Naive thymus-derived CD4-positive, alpha-beta T cell (primary cell): ENCODE measurements around the gene CYBRD1. TPM values are rescaled to one million over a fixed set of nuclear protein-coding genes. Genes with fewer than 3 reads are reported as not detected.
A peak's percentile ranks its signal among the peaks of the same experiment; 100 is the strongest.
"Not testable (repeated sequence)": the region's sequence is repeated elsewhere in the genome, so short reads cannot be mapped to it uniquely, and the experiment has no call there.

ENCODE experiments used
- ATAC-seq: fragments of 150-1000 bp; cut with Tn5 transposase; 2 replicates; pipeline ENCODE4 v1.10.0; 2021; ENCODE audit warnings: mild to moderate bottlenecking, moderate library complexity
- CTCF ChIA-PET: fragments of 350-600 bp; sonication (Branson Sonifier 250); formaldehyde crosslinking; loops from one replicate; lab custom pipeline; 2021; ENCODE audit warnings: antibody characterized with exemption; lab: Charles Lee
- POLR2A ChIA-PET: fragments of 350-600 bp; sonication (Branson Sonifier 250); formaldehyde crosslinking; loops from one replicate; lab custom pipeline; 2021; ENCODE audit warnings: antibody characterized with exemption, inconsistent platforms; lab: Charles Lee
- DNase-seq, 9 donors: peaks; one replicate each; pipeline versions ENCODE4 v3.0.0 to v3.0.0-alpha.2; 2020 to 2022; ENCODE audit warnings: mixed read lengths in 1 of 9
- H3K27ac ChIP-seq: one replicate; pipeline ENCODE4 v1.7.0; 2013; ENCODE audit warnings: mild to moderate bottlenecking, low read depth, low read length, moderate library complexity
- H3K27me3 ChIP-seq, 2 donors: one replicate each; pipeline ENCODE4 v1.7.0; 2013; ENCODE audit warnings: low read length in 2 of 2, mild to moderate bottlenecking in 2 of 2, moderate library complexity in 2 of 2; ENCODE audit not compliant: control insufficient read depth in 2 of 2, insufficient read depth in 2 of 2
- H3K36me3 ChIP-seq, 3 experiments: 1 replicate in 2 of 3; 2 replicates in 1 of 3; pipeline ENCODE4 v1.7.0; 2013; ENCODE audit warnings: low read length in 3 of 3, mild to moderate bottlenecking in 3 of 3, moderate library complexity in 1 of 3; ENCODE audit not compliant: insufficient read depth in 3 of 3, control insufficient read depth in 2 of 3
- H3K4me1 ChIP-seq, 2 donors: one replicate each; pipeline ENCODE4 v1.7.0; 2013; ENCODE audit warnings: low read length in 2 of 2, mild to moderate bottlenecking in 2 of 2, moderate library complexity in 1 of 2; ENCODE audit not compliant: control insufficient read depth in 2 of 2, insufficient read depth in 2 of 2
- H3K4me3 ChIP-seq: 2 replicates; pipeline ENCODE4 v1.7.0; 2013; ENCODE audit warnings: mild to moderate bottlenecking, low read length
- H3K9me3 ChIP-seq, 3 experiments: 1 replicate in 2 of 3; 2 replicates in 1 of 3; pipeline ENCODE4 v1.7.0; 2013; ENCODE audit warnings: low read length in 3 of 3; ENCODE audit not compliant: control insufficient read depth in 2 of 3
- H3K27ac Mint-ChIP-seq, 9 donors: one replicate each; pipeline ENCODE4 v1.8.0; 2020 to 2022; ENCODE audit warnings: mixed read lengths in 9 of 9, mild to moderate bottlenecking in 8 of 9, moderate library complexity in 5 of 9, inconsistent platforms in 2 of 9
- H3K27me3 Mint-ChIP-seq, 5 donors: one replicate each; pipeline ENCODE4 v1.8.0; 2021 to 2022; ENCODE audit warnings: mixed read lengths in 5 of 5, mild to moderate bottlenecking in 1 of 5
- H3K36me3 Mint-ChIP-seq, 5 donors: one replicate each; pipeline ENCODE4 v1.8.0; 2020 to 2022; ENCODE audit warnings: mixed read lengths in 5 of 5, mild to moderate bottlenecking in 3 of 5, inconsistent platforms in 1 of 5
- H3K4me1 Mint-ChIP-seq, 7 donors: one replicate each; pipeline ENCODE4 v1.8.0; 2020 to 2022; ENCODE audit warnings: mixed read lengths in 7 of 7, mild to moderate bottlenecking in 3 of 7, inconsistent platforms in 1 of 7
- H3K4me3 Mint-ChIP-seq, 10 donors: one replicate each; pipeline ENCODE4 v1.8.0; 2020 to 2022; ENCODE audit warnings: mild to moderate bottlenecking in 10 of 10, mixed read lengths in 10 of 10, moderate library complexity in 6 of 10, inconsistent platforms in 2 of 10
- H3K9me3 Mint-ChIP-seq, 11 donors: one replicate each; pipeline ENCODE4 v1.8.0; 2020 to 2022; ENCODE audit warnings: mixed read lengths in 11 of 11, mild to moderate bottlenecking in 4 of 11, inconsistent platforms in 1 of 11, moderate library complexity in 1 of 11
- intact Hi-C, 2 donors: fragments of 100-400 bp; cut with micrococcal nuclease; formaldehyde crosslinking; loops; one replicate each; pipeline ENCODE4 v1.15.1; 2023
- polyA plus RNA-seq, 2 donors: library from polyadenylated mRNA; unstranded; fragments of 300-500 nt; fragmentation: Illumina TruSeq; gene quantifications; one replicate each; pipeline ENCODE4 v1.2.3, GENCODE V29; 2021
- total RNA-seq, 6 experiments: library from RNA in 5 of 6; stranded (reverse) in 5 of 6; gene quantifications; 1 replicate in 5 of 6; 2 replicates in 1 of 6; pipeline ENCODE4 v1.2.3 and lab custom pipeline; 2021 to 2026

Gene CYBRD1
- total and polyA plus RNA-seq, 7 experiments from 2014 or later = 0.12 to 11.1 (median 1.2) TPM; not detected in 1

GRCh38 chr2:171492664-171493063 is 29.6 kb upstream of the CYBRD1 start:
- POLR2A ChIA-PET = no interaction called here
- Mint-ChIP-seq H3K4me1 (no peaks in the 10 kb centered on the region), H3K27ac (no peak overlapping the region), H3K36me3 (peaks cover 7 to 45% (median 25%) of the 10 kb centered on the region in 5 donors), H3K27me3 (no peaks in the 10 kb centered on the region), H3K4me3 (no peak overlapping the region), H3K9me3 (peaks cover 0 to 26% (median 6%) of the 10 kb centered on the region in 11 donors)
- DNase-seq (no peak), ATAC-seq (no peak)
- H3K9me3 ChIP-seq = no peaks in the 10 kb centered on the region
- H3K27ac ChIP-seq = no peak overlapping the region
- CTCF ChIA-PET = no interaction called here
- no peaks in the 10 kb centered on the region for H3K27me3 ChIP-seq
- H3K36me3 ChIP-seq = no peaks in the 10 kb centered on the region
- no peaks in the 10 kb centered on the region for H3K4me1 ChIP-seq
- intact Hi-C loops = no loop called here
- no peak overlapping the region for H3K4me3 ChIP-seq

GRCh38 chr2:171497664-171498063 is 24.6 kb upstream of the CYBRD1 start:
- H3K27me3 ChIP-seq, POLR2A ChIA-PET, CTCF ChIA-PET, intact Hi-C loops, H3K4me1 Mint-ChIP-seq, H3K4me3 ChIP-seq, H3K27ac ChIP-seq, ATAC-seq, DNase-seq, H3K4me1 ChIP-seq, H3K36me3 ChIP-seq, H3K27ac Mint-ChIP-seq, H3K9me3 ChIP-seq, H3K27me3 Mint-ChIP-seq, H3K4me3 Mint-ChIP-seq: not testable (repeated sequence)
- Mint-ChIP-seq H3K9me3 (peaks cover 0 to 12% (median 4%) of the 10 kb centered on the region in 11 donors), H3K36me3 (peaks cover 0 to 19% (median 3%) of the 10 kb centered on the region in 5 donors)

- no peak overlapping the region for H3K4me3 ChIP-seq
- H3K27me3 ChIP-seq = no peaks in the 10 kb centered on the region
- Mint-ChIP-seq H3K27me3 (peaks cover 0 to 14% (median 0%) of the 10 kb centered on the region in 5 donors), H3K9me3 (peaks cover 0 to 3% (median 0%) of the 10 kb centered on the region in 11 donors), H3K4me1 (peaks cover 0 to 4% (median 0%) of the 10 kb centered on the region in 7 donors), H3K36me3 (peaks cover 0 to 16% (median 4%) of the 10 kb centered on the region in 5 donors), H3K4me3 (no peak overlapping the region), H3K27ac (no peak overlapping the region)
- H3K4me1 ChIP-seq = no peaks in the 10 kb centered on the region
- H3K9me3 ChIP-seq = no peaks in the 10 kb centered on the region
- DNase-seq (no peak), ATAC-seq (no peak)
- no peaks in the 10 kb centered on the region for H3K36me3 ChIP-seq
- POLR2A ChIA-PET = no interaction called here
- no peak overlapping the region for H3K27ac ChIP-seq
- CTCF ChIA-PET = no interaction called here
- intact Hi-C loops = no loop called here
These were observed 16.9 kb upstream of the CYBRD1 start for GRCh38 chr2:171505374-171505773.

- DNase-seq = no peak
- no peaks in the 10 kb centered on the region for H3K9me3 ChIP-seq
- H3K4me3 ChIP-seq = no peak overlapping the region
- POLR2A ChIA-PET = no interaction called here
- Mint-ChIP-seq H3K36me3 (peaks cover 0 to 16% (median 4%) of the 10 kb centered on the region in 5 donors), H3K9me3 (no peaks in the 10 kb centered on the region), H3K27me3 (peaks cover 0 to 12% (median 0%) of the 10 kb centered on the region in 5 donors), H3K4me3 (peak overlapping the region in 1 of 10 donors; percentile 25), H3K27ac (no peak overlapping the region), H3K4me1 (peaks cover 0 to 7% (median 0%) of the 10 kb centered on the region in 7 donors)
- H3K27ac ChIP-seq = no peak overlapping the region
- no peaks in the 10 kb centered on the region for H3K27me3 ChIP-seq
- H3K4me1 ChIP-seq = no peaks in the 10 kb centered on the region
- CTCF ChIA-PET = no interaction called here
- intact Hi-C loops = no loop called here
- ATAC-seq = no peak
- H3K36me3 ChIP-seq = no peaks in the 10 kb centered on the region
These were observed 12.1 kb upstream of the CYBRD1 start for GRCh38 chr2:171509945-171510731.

- no peak for ATAC-seq
These were observed 10.3 kb upstream of the CYBRD1 start for GRCh38 chr2:171512014-171512413.

GRCh38 chr2:171512683-171513195 is 9.5 kb upstream of the CYBRD1 start:
- H3K36me3 Mint-ChIP-seq = peaks cover 0 to 19% (median 4%) of the 10 kb centered on the region in 5 donors
- Histone ChIP-seq H3K27me3 (no peaks in the 10 kb centered on the region), H3K9me3 (no peaks in the 10 kb centered on the region), H3K27ac (no peak overlapping the region), H3K4me1 (no peaks in the 10 kb centered on the region), H3K36me3 (no peaks in the 10 kb centered on the region), H3K4me3 (no peak overlapping the region)
- ChIA-PET POLR2A (no interaction called here), CTCF (no interaction called here)
- ATAC-seq (no peak), DNase-seq (no peak)
- H3K4me3 Mint-ChIP-seq = no peak overlapping the region
- no peaks in the 10 kb centered on the region for H3K9me3 Mint-ChIP-seq
- peaks cover 0 to 13% (median 0%) of the 10 kb centered on the region in 5 donors for H3K27me3 Mint-ChIP-seq
- H3K4me1 Mint-ChIP-seq = peaks cover 0 to 7% (median 0%) of the 10 kb centered on the region in 7 donors
- no peak overlapping the region for H3K27ac Mint-ChIP-seq
- intact Hi-C loops = no loop called here

More at GRCh38 chr2:171512014-171512413, 10.3 kb upstream of the CYBRD1 start:
- H3K27me3 ChIP-seq = no peaks in the 10 kb centered on the region
- H3K4me3 ChIP-seq = no peak overlapping the region
- Mint-ChIP-seq H3K36me3 (peaks cover 0 to 16% (median 4%) of the 10 kb centered on the region in 5 donors), H3K27ac (peak overlapping the region in 1 of 9 donors; percentile 13), H3K4me3 (no peak overlapping the region), H3K4me1 (peaks cover 0 to 7% (median 0%) of the 10 kb centered on the region in 7 donors), H3K9me3 (no peaks in the 10 kb centered on the region), H3K27me3 (peaks cover 0 to 15% (median 0%) of the 10 kb centered on the region in 5 donors)
- CTCF ChIA-PET = no interaction called here
- intact Hi-C loops = no loop called here
- H3K4me1 ChIP-seq = no peaks in the 10 kb centered on the region
- no peaks in the 10 kb centered on the region for H3K9me3 ChIP-seq
- H3K36me3 ChIP-seq = no peaks in the 10 kb centered on the region
- POLR2A ChIA-PET = no interaction called here
- no peak overlapping the region for H3K27ac ChIP-seq
- DNase-seq = no peak
